Cardiac muscle cell (in vitro differentiated cells and primary cell): ENCODE results near the gene ZC3H14. TPM values are rescaled to one million over a fixed set of nuclear protein-coding genes. Genes with fewer than 3 reads are reported as not detected.

Source experiments
- DNase-seq, 2 donors: peaks; one replicate each; pipeline versions ENCODE4 v3.0.0 to v3.0.0-alpha.2; 2010 to 2017; ENCODE audit warnings: low read depth in 1 of 2, low spot score in 1 of 2
- H3K27ac ChIP-seq: fragments of 200-600 bp; sonication (generic); 2 replicates; pipeline ENCODE4 v1.5.1; 2016
- H3K27me3 ChIP-seq: fragments of 200-600 bp; sonication (generic); 2 replicates; pipeline ENCODE4 v1.6.0; 2016; ENCODE audit warnings: control low read depth
- H3K36me3 ChIP-seq: fragments of 200-600 bp; sonication (generic); 2 replicates; pipeline ENCODE4 v1.5.1; 2016; ENCODE audit warnings: control low read depth
- H3K4me1 ChIP-seq: fragments of 200-600 bp; sonication (generic); 2 replicates; pipeline ENCODE4 v1.8.1; 2017; ENCODE audit warnings: low read depth, mild to moderate bottlenecking, mixed run types
- H3K4me3 ChIP-seq: fragments of 200-600 bp; sonication (generic); 2 replicates; pipeline ENCODE4 v1.5.1; 2016; ENCODE audit warnings: mild to moderate bottlenecking
- H3K9me3 ChIP-seq: fragments of 200-600 bp; sonication (generic); 2 replicates; pipeline ENCODE4 v1.5.1; 2017; ENCODE audit warnings: low read depth, mild to moderate bottlenecking, control low read depth
- CTCF ChIP-seq: IDR thresholded peaks from 2 replicates; pipeline ENCODE4 v1.5.1; 2012; ENCODE audit warnings: low read depth, mild to moderate bottlenecking, low read length
- polyA plus RNA-seq: library from polyadenylated mRNA; unstranded; fragments of >200 nt; fragmentation: Nextera tagmentation; extraction: Ambion mirVana; gene quantifications from 2 replicates; pipeline ENCODE4 v1.2.1, GENCODE V29; 2016
- total RNA-seq: library from RNA; depleted of rRNA; stranded (reverse); fragments of >200 nt; gene quantifications from 2 replicates; pipeline ENCODE4 v1.2.3, GENCODE V29; 2016

Gene ZC3H14
- total and polyA plus RNA-seq, 2 experiments from 2014 or later, result 71.3 to 87.4 TPM

GRCh38 chr14:88599761-88600439 is 37.1 kb downstream of the ZC3H14 start:
- H3K4me3 ChIP-seq, result no peak overlapping the region
- TF ChIP-seq CTCF, result no peak
- no peak overlapping the region for H3K27ac ChIP-seq
- H3K4me1 ChIP-seq, result no peaks in the 10 kb centered on the region
- peaks cover 73% of the 10 kb centered on the region for H3K36me3 ChIP-seq
- H3K9me3 ChIP-seq, result no peaks in the 10 kb centered on the region
- H3K27me3 ChIP-seq, result no peaks in the 10 kb centered on the region
- DNase-seq, result no peak

- no peak overlapping the region for H3K4me3 ChIP-seq
- H3K27me3 ChIP-seq, result no peaks in the 10 kb centered on the region
- no peak for DNase-seq
- H3K27ac ChIP-seq, result no peak overlapping the region
- peaks cover 77% of the 10 kb centered on the region for H3K36me3 ChIP-seq
- no peaks in the 10 kb centered on the region for H3K9me3 ChIP-seq
- no peak for TF ChIP-seq CTCF
- H3K4me1 ChIP-seq, result no peaks in the 10 kb centered on the region
These were observed 41.4 kb downstream of the ZC3H14 start for GRCh38 chr14:88604212-88604611.

GRCh38 chr14:88605594-88605993 is 42.8 kb downstream of the ZC3H14 start:
- Histone ChIP-seq H3K4me3 (no peak overlapping the region), H3K27me3 (no peaks in the 10 kb centered on the region), H3K9me3 (no peaks in the 10 kb centered on the region), H3K27ac (no peak overlapping the region), H3K4me1 (no peaks in the 10 kb centered on the region), H3K36me3 (peaks cover 84% of the 10 kb centered on the region)
- DNase-seq, result no peak
- no peak for TF ChIP-seq CTCF

GRCh38 chr14:88607829-88608228 is 45.0 kb downstream of the ZC3H14 start:
- Histone ChIP-seq H3K27ac (no peak overlapping the region), H3K4me1 (no peaks in the 10 kb centered on the region), H3K36me3 (peaks cover 76% of the 10 kb centered on the region), H3K9me3 (no peaks in the 10 kb centered on the region), H3K4me3 (no peak overlapping the region), H3K27me3 (no peaks in the 10 kb centered on the region)
- TF ChIP-seq CTCF, result no peak
- DNase-seq, result no peak

DNA sequence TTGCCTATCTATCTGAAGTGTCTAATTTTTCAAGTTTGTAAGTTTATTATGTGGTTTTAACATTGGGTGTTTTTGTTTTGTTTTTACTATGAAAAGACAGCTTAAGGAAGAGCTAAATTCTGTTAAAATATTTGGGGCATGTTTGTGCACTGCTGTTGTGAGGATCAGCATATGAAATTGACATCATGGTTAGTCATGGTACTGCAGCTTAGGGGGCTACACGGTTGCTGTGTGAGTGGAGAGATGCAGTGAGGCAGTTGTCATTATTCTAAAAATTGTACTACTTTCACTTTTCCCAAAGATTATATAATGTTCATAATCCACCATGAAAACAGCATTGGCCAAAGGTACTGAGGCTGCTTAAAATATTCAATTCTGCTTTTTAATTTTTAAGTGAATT is 49.0 kb downstream of the ZC3H14 start:
- DNase-seq, result no peak
- peaks cover 48% of the 10 kb centered on the region for H3K36me3 ChIP-seq
- H3K4me1 ChIP-seq, result peaks cover 8% of the 10 kb centered on the region
- no peak for TF ChIP-seq CTCF
- no peaks in the 10 kb centered on the region for H3K27me3 ChIP-seq
- H3K4me3 ChIP-seq, result no peak overlapping the region
- H3K9me3 ChIP-seq, result no peaks in the 10 kb centered on the region
- H3K27ac ChIP-seq, result no peak overlapping the region

- no peak for DNase-seq
- Histone ChIP-seq H3K27ac (no peak overlapping the region), H3K36me3 (peaks cover 42% of the 10 kb centered on the region)
These were observed 50.1 kb downstream of the ZC3H14 start for GRCh38 chr14:88612981-88613380.

More at GRCh38 chr14:88612981-88613380, 50.1 kb downstream of the ZC3H14 start:
- peaks cover 11% of the 10 kb centered on the region for H3K4me1 ChIP-seq
- no peaks in the 10 kb centered on the region for H3K9me3 ChIP-seq
- TF ChIP-seq CTCF, result no peak
- no peaks in the 10 kb centered on the region for H3K27me3 ChIP-seq
- H3K4me3 ChIP-seq, result no peak overlapping the region
